Mucosa of descending colon (tissue), 3 donors: Measurements from ENCODE around the gene SPEG. TPM values are rescaled to one million over a fixed set of nuclear protein-coding genes. Genes with fewer than 3 reads are reported as not detected.

Source experiments
- ATAC-seq: fragments of 200-7000 bp; cut with Tn5 transposase; one replicate; pipeline ENCODE4 v1.9.1; 2020; ENCODE audit warnings: mild to moderate bottlenecking, moderate library complexity
- DNase-seq, 3 donors: peaks; one replicate each; pipeline ENCODE4 v3.0.0-alpha.2; 2020
- H3K36me3 ChIP-seq: fragments of 200-600 bp; one replicate; pipeline ENCODE4 v1.8.0; 2021; ENCODE audit warnings: low read depth, mild to moderate bottlenecking
- H3K4me1 ChIP-seq: fragments of 200-600 bp; one replicate; pipeline ENCODE4 v1.8.0; 2021; ENCODE audit warnings: low read depth, mild to moderate bottlenecking
- H3K4me3 ChIP-seq: fragments of 200-600 bp; one replicate; pipeline ENCODE4 v1.8.0; 2021; ENCODE audit warnings: mild to moderate bottlenecking
- H3K9me3 ChIP-seq: fragments of 200-600 bp; one replicate; pipeline ENCODE4 v1.8.0; 2021; ENCODE audit warnings: mild to moderate bottlenecking
- CTCF ChIP-seq: fragments of 200-600 bp; IDR thresholded peaks from one replicate; pipeline ENCODE4 v1.8.0; 2022; ENCODE audit warnings: antibody characterized with exemption, mild to moderate bottlenecking
- intact Hi-C, 2 donors: fragments of 100-400 bp; cut with DNase I in 1 of 2; cut with micrococcal nuclease in 1 of 2; formaldehyde crosslinking; loops; one replicate each; pipeline versions ENCODE4 v1.11.0 to v1.11.1; 2022; cut with DNase I, micrococcal nuclease
- total RNA-seq, 3 donors: library from RNA; stranded (reverse); fragmentation: NEBNext Ultra II Directional in 2 of 3; extraction: Animal tissue kit (Norgen Biotek cat#: 25700) in 2 of 3; gene quantifications; one replicate each; pipeline versions ENCODE4 v1.2.1 to v1.2.4, GENCODE V29; 2021 to 2023
- donor health status: DM: no; HTN: no; CAD: no; lungs with moderate emphysema.
- donor health status: DM: no; HTN: no; CAD: no.
- donor health status: DM: no; HTN: yes; CAD: no.

SPEG gene
- total RNA-seq, 3 donors from 2014 or later, result 7.9 to 242 (median 22.2) TPM

- Histone ChIP-seq H3K36me3 (no peaks in the 10 kb centered on the region), H3K4me3 (no peak overlapping the region), H3K9me3 (no peaks in the 10 kb centered on the region), H3K4me1 (peaks cover 15% of the 10 kb centered on the region)
- DNase-seq (no peak), ATAC-seq (no peak)
- TF ChIP-seq CTCF, result no peak
- intact Hi-C loops, result no loop called here
Measured at GRCh38 chr2:219545295-219545942, 110.8 kb downstream of the SPEG start.

- no peak for TF ChIP-seq CTCF
- intact Hi-C loops, result no loop called here
- Histone ChIP-seq H3K4me3 (no peak overlapping the region), H3K4me1 (peaks cover 15% of the 10 kb centered on the region), H3K9me3 (no peaks in the 10 kb centered on the region), H3K36me3 (no peaks in the 10 kb centered on the region)
- DNase-seq, result no peak
- ATAC-seq, result no peak
Measured at GRCh38 chr2:219545943-219546352, 111.3 kb downstream of the SPEG start.

GRCh38 chr2:219547621-219548020 lies 113.0 kb downstream of the SPEG start:
- H3K4me3 ChIP-seq, result no peak overlapping the region
- H3K9me3 ChIP-seq, result no peaks in the 10 kb centered on the region
- H3K36me3 ChIP-seq, result no peaks in the 10 kb centered on the region
- intact Hi-C loops, result no loop called here
- no peak for TF ChIP-seq CTCF
- H3K4me1 ChIP-seq, result peaks cover 12% of the 10 kb centered on the region
- no peak for ATAC-seq
- DNase-seq, result no peak

Other genes starting within 250 kb of the SPEG start
- 10 to 100 TPM; 59.6 to 88.5 (median 66.0) TPM for gene ZFAND2B, start 228.1 kb upstream of the SPEG start, total RNA-seq
- gene ABCB6, start 215.9 kb upstream of the SPEG start, total RNA-seq, result 10 to 100 TPM in 2 of 3 donors, 1 to 10 TPM in 1; 6.7 to 21.3 (median 10.4) TPM
- 10 to 100 TPM; 51.9 to 74.3 (median 63.4) TPM for gene ATG9A, start 205.2 kb upstream of the SPEG start, total RNA-seq
- gene ANKZF1, start 205.0 kb upstream of the SPEG start, total RNA-seq, result 10 to 100 TPM; 38.6 to 65.2 (median 47.1) TPM
- gene GLB1L, start 189.4 kb upstream of the SPEG start, total RNA-seq, result 10 to 100 TPM in 1 of 3 donors, 1 to 10 TPM in 2; 4.2 to 10.8 (median 5.8) TPM
- 10 to 100 TPM; 29.7 to 37.3 (median 32.7) TPM for gene STK16, start 189.4 kb upstream of the SPEG start, total RNA-seq
- gene TUBA4B, start 181.6 kb upstream of the SPEG start, total RNA-seq, result not detected
- gene TUBA4A, start 180.9 kb upstream of the SPEG start, total RNA-seq, result 10 to 100 TPM; 69.7 to 75.3 (median 75.0) TPM
- 10 to 100 TPM; 61.0 to 71.0 (median 68.7) TPM for gene DNAJB2, start 155.5 kb upstream of the SPEG start, total RNA-seq
- gene PTPRN, start 125.4 kb upstream of the SPEG start, total RNA-seq, result 10 to 100 TPM in 1 of 3 donors, 1 to 10 TPM in 1, under 1 TPM in 1; 0.72 to 13.0 (median 1.0) TPM
- gene RESP18, start 102.1 kb upstream of the SPEG start, total RNA-seq, result not detected
- 100 to 1,000 TPM in 2 of 3 donors, 10 to 100 TPM in 1; 75.7 to 127 (median 125) TPM for gene DNPEP, start 46.9 kb upstream of the SPEG start, total RNA-seq
- gene DES, start 16.5 kb upstream of the SPEG start, total RNA-seq, result 1,000 to 10,000 TPM in 1 of 3 donors, 100 to 1,000 TPM in 1, 10 to 100 TPM in 1; 65.4 to 4,715 (median 359) TPM
- gene GMPPA, start 64.0 kb downstream of the SPEG start, total RNA-seq, result 10 to 100 TPM; 33.6 to 52.6 (median 43.6) TPM
- gene ASIC4, start 79.6 kb downstream of the SPEG start, total RNA-seq, result under 1 TPM in 1 of 3 donors, not detected in 2; 0.09 TPM
- gene CHPF, start 109.0 kb downstream of the SPEG start, total RNA-seq, result 10 to 100 TPM; 19.4 to 25.9 (median 20.5) TPM
- gene TMEM198, start 109.2 kb downstream of the SPEG start, total RNA-seq, result 1 to 10 TPM in 2 of 3 donors, under 1 TPM in 1; 0.69 to 2.7 (median 2.7) TPM
- gene OBSL1, start 136.7 kb downstream of the SPEG start, total RNA-seq, result 10 to 100 TPM in 2 of 3 donors, 1 to 10 TPM in 1; 7.6 to 53.0 (median 12.6) TPM
- gene INHA, start 137.5 kb downstream of the SPEG start, total RNA-seq, result under 1 TPM in 1 of 3 donors, not detected in 2; 0.19 TPM
- 10 to 100 TPM; 34.6 to 42.0 (median 39.6) TPM for gene STK11IP, start 163.0 kb downstream of the SPEG start, total RNA-seq
- gene SLC4A3, start 192.8 kb downstream of the SPEG start, total RNA-seq, result 1 to 10 TPM in 1 of 3 donors, under 1 TPM in 2; 0.29 to 3.4 (median 0.34) TPM